Cerebellar nuclear complex (tissue), 1 donor: Measurements from ENCODE around the gene CTNND2.
"Not testable (repeated sequence)": the region's sequence is repeated elsewhere in the genome, so short reads cannot be mapped to it uniquely, and the experiment has no call there.

ENCODE experiments used
- DNase-seq, 2 experiments: peaks; one replicate each; lab custom pipeline; 2025; lab: John Stamatoyannopoulos, UW

The CTNND2 gene

GRCh38 chr5:11468334-11469039 is 435.8 kb downstream of the CTNND2 start:
- no peak for DNase-seq

GRCh38 chr5:11467588-11467987 is 436.7 kb downstream of the CTNND2 start:
- no peak for DNase-seq

- DNase-seq = no peak
Measured at GRCh38 chr5:11459716-11460115, 444.5 kb downstream of the CTNND2 start.

- DNase-seq = no peak
Measured at GRCh38 chr5:11455505-11455904, 448.7 kb downstream of the CTNND2 start.

GRCh38 chr5:11452852-11453251 is 451.4 kb downstream of the CTNND2 start:
- no peak for DNase-seq

- no peak for DNase-seq
Measured at GRCh38 chr5:11449966-11450365, 454.3 kb downstream of the CTNND2 start.

GRCh38 chr5:11449217-11449616 is 455.0 kb downstream of the CTNND2 start:
- DNase-seq = no peak

GRCh38 chr5:11443831-11444230 is 460.4 kb downstream of the CTNND2 start:
- DNase-seq = no peak

- DNase-seq = no peak
Measured at GRCh38 chr5:11432116-11432515, 472.1 kb downstream of the CTNND2 start.

GRCh38 chr5:11429254-11429653 is 475.0 kb downstream of the CTNND2 start:
- no peak for DNase-seq

- no peak for DNase-seq
Measured at GRCh38 chr5:11427569-11427968, 476.7 kb downstream of the CTNND2 start.

- DNase-seq = no peak
Measured at GRCh38 chr5:11426442-11426841, 477.8 kb downstream of the CTNND2 start.

GRCh38 chr5:11422342-11422741 is 481.9 kb downstream of the CTNND2 start:
- DNase-seq = no peak

- no peak for DNase-seq
Measured at GRCh38 chr5:11420969-11421368, 483.3 kb downstream of the CTNND2 start.

- no peak for DNase-seq
Measured at GRCh38 chr5:11415751-11416150, 488.5 kb downstream of the CTNND2 start.

GRCh38 chr5:11414732-11415131 is 489.5 kb downstream of the CTNND2 start:
- DNase-seq = not testable (repeated sequence)

GRCh38 chr5:11411621-11412020 is 492.6 kb downstream of the CTNND2 start:
- no peak for DNase-seq

- no peak for DNase-seq
Measured at GRCh38 chr5:11407556-11408145, 496.6 kb downstream of the CTNND2 start.

GRCh38 chr5:11400316-11400715 is 503.9 kb downstream of the CTNND2 start:
- DNase-seq = no peak

GRCh38 chr5:11398728-11399127 is 505.5 kb downstream of the CTNND2 start:
- no peak for DNase-seq

GRCh38 chr5:11397549-11397948 is 506.7 kb downstream of the CTNND2 start:
- no peak for DNase-seq

- DNase-seq = no peak
Measured at GRCh38 chr5:11396917-11397316, 507.3 kb downstream of the CTNND2 start.

- DNase-seq = no peak
Measured at GRCh38 chr5:11394933-11395332, 509.3 kb downstream of the CTNND2 start.

GRCh38 chr5:11390291-11390767 is 513.9 kb downstream of the CTNND2 start:
- no peak for DNase-seq
